ENCODE measurements around the gene PPP4R4.

Gene PPP4R4

GRCh38 chr14:94227029-94227428 lies 52.9 kb downstream of the PPP4R4 start:
- H3K79me2 ChIP-seq (ENCODE audit: insufficient read depth, low read length) = no peaks in the 10 kb centered on the region
- H4K20me1 ChIP-seq (ENCODE audit: low read depth, low read length) = no peaks in the 10 kb centered on the region
- no peaks in the 10 kb centered on the region for H3K27me3 ChIP-seq (ENCODE audit: low read length)
- no peaks in the 10 kb centered on the region for H3F3A ChIP-seq (ENCODE audit: insufficient read depth)
- H3K27ac ChIP-seq (ENCODE audit: low read depth, low read length) = no peak overlapping the region
- H3K4me3 ChIP-seq (ENCODE audit: insufficient read depth, low read length, poor library complexity, severe bottlenecking) = no peak overlapping the region
- TF ChIP-seq CTCF (IDR thresholded peaks at IDR 0.05; ENCODE audit: insufficient read depth, low read length, poor library complexity, severe bottlenecking) (no peak), EZH2phosphoT487 (conservative IDR thresholded peaks at IDR 0.05; ENCODE audit: low read length) (no peak)
- H3K9ac ChIP-seq (ENCODE audit: low read length) = no peak overlapping the region
- no peak overlapping the region for H2AFZ ChIP-seq (ENCODE audit: low read depth, low read length, severe bottlenecking)
- H3K9me2 ChIP-seq (replicated peaks; ENCODE audit: insufficient read depth, low read length) = no peaks in the 10 kb centered on the region
- no peaks in the 10 kb centered on the region for H3K9me3 ChIP-seq (ENCODE audit: insufficient read depth, low read length)
- no peaks in the 10 kb centered on the region for H3K36me3 ChIP-seq (ENCODE audit: low read length)
- no peak overlapping the region for H3K4me2 ChIP-seq (ENCODE audit: low read depth, low read length, poor library complexity, severe bottlenecking)

GRCh38 chr14:94237046-94237445 lies 62.9 kb downstream of the PPP4R4 start:
- Histone ChIP-seq H3K4me3 (ENCODE audit: insufficient read depth, low read length, poor library complexity, severe bottlenecking) (no peak overlapping the region), H3K9me3 (ENCODE audit: insufficient read depth, low read length) (no peaks in the 10 kb centered on the region), H3F3A (ENCODE audit: insufficient read depth) (no peaks in the 10 kb centered on the region), H3K9ac (ENCODE audit: low read length) (no peak overlapping the region), H3K27ac (ENCODE audit: low read depth, low read length) (no peak overlapping the region), H3K79me2 (ENCODE audit: insufficient read depth, low read length) (no peaks in the 10 kb centered on the region), H3K9me2 (replicated peaks; ENCODE audit: insufficient read depth, low read length) (no peaks in the 10 kb centered on the region), H4K20me1 (ENCODE audit: low read depth, low read length) (no peaks in the 10 kb centered on the region), H3K36me3 (ENCODE audit: low read length) (no peaks in the 10 kb centered on the region), H3K27me3 (ENCODE audit: low read length) (no peaks in the 10 kb centered on the region), H3K4me2 (ENCODE audit: low read depth, low read length, poor library complexity, severe bottlenecking) (no peak overlapping the region), H2AFZ (ENCODE audit: low read depth, low read length, severe bottlenecking) (no peak overlapping the region)
- TF ChIP-seq CTCF (IDR thresholded peaks at IDR 0.05; ENCODE audit: insufficient read depth, low read length, poor library complexity, severe bottlenecking) (no peak), EZH2phosphoT487 (conservative IDR thresholded peaks at IDR 0.05; ENCODE audit: low read length) (no peak)

GRCh38 chr14:94237983-94238382 lies 63.9 kb downstream of the PPP4R4 start:
- TF ChIP-seq EZH2phosphoT487 (conservative IDR thresholded peaks at IDR 0.05; ENCODE audit: low read length) (no peak), CTCF (IDR thresholded peaks at IDR 0.05; ENCODE audit: insufficient read depth, low read length, poor library complexity, severe bottlenecking) (no peak)
- Histone ChIP-seq H3K27ac (ENCODE audit: low read depth, low read length) (no peak overlapping the region), H3K4me2 (ENCODE audit: low read depth, low read length, poor library complexity, severe bottlenecking) (no peak overlapping the region)

More at GRCh38 chr14:94237983-94238382, 63.9 kb downstream of the PPP4R4 start:
- H3K9me2 ChIP-seq (replicated peaks; ENCODE audit: insufficient read depth, low read length) = no peaks in the 10 kb centered on the region
- no peaks in the 10 kb centered on the region for H4K20me1 ChIP-seq (ENCODE audit: low read depth, low read length)
- H2AFZ ChIP-seq (ENCODE audit: low read depth, low read length, severe bottlenecking) = no peak overlapping the region
- H3K27me3 ChIP-seq (ENCODE audit: low read length) = no peaks in the 10 kb centered on the region
- H3K4me3 ChIP-seq (ENCODE audit: insufficient read depth, low read length, poor library complexity, severe bottlenecking) = no peak overlapping the region
- no peaks in the 10 kb centered on the region for H3K9me3 ChIP-seq (ENCODE audit: insufficient read depth, low read length)
- no peak overlapping the region for H3K9ac ChIP-seq (ENCODE audit: low read length)
- H3K79me2 ChIP-seq (ENCODE audit: insufficient read depth, low read length) = no peaks in the 10 kb centered on the region
- no peaks in the 10 kb centered on the region for H3K36me3 ChIP-seq (ENCODE audit: low read length)
- no peaks in the 10 kb centered on the region for H3F3A ChIP-seq (ENCODE audit: insufficient read depth)
